Measurements from ENCODE around the gene FAM135A.

GRCh38 chr6:70375882-70376281 lies 37.4 kb upstream of the FAM135A start:
- TF ChIP-seq CTCF (IDR thresholded peaks at IDR 0.05; ENCODE audit: low read depth, low read length, missing input control) (no peak), ATF3 (IDR thresholded peaks at IDR 0.05) (no peak), SP1 (IDR thresholded peaks at IDR 0.05) (no peak), REST (IDR thresholded peaks at IDR 0.05) (no peak), GABPA (IDR thresholded peaks at IDR 0.05 in 1 of 2, conservative IDR thresholded peaks at IDR 0.05 in 1 of 2) (no peak), TAF1 (conservative IDR thresholded peaks at IDR 0.05) (no peak)

Measured in liver (tissue), 3 donors.